AG09309 (cell line): ENCODE measurements around the gene NDE1.

ENCODE experiments used
- DNase-seq: peaks from one replicate; pipeline ENCODE4 v3.0.0-alpha.2; 2010; ENCODE audit warnings: low read depth
- H3K4me3 ChIP-seq: 2 replicates; pipeline ENCODE4 v1.5.1; 2011; ENCODE audit warnings: mild to moderate bottlenecking, low read depth, low read length, moderate library complexity; ENCODE audit not compliant: control insufficient read depth
- TF ChIP-seq, protein P1 (sequence below): IDR thresholded peaks from 2 replicates; pipeline ENCODE4 v1.5.1; 2011; ENCODE audit warnings: mild to moderate bottlenecking, low read depth, low read length, inconsistent platforms; ENCODE audit not compliant: insufficient read depth, control insufficient read depth; ENCODE audit errors: missing control alignments

Gene NDE1

DNA sequence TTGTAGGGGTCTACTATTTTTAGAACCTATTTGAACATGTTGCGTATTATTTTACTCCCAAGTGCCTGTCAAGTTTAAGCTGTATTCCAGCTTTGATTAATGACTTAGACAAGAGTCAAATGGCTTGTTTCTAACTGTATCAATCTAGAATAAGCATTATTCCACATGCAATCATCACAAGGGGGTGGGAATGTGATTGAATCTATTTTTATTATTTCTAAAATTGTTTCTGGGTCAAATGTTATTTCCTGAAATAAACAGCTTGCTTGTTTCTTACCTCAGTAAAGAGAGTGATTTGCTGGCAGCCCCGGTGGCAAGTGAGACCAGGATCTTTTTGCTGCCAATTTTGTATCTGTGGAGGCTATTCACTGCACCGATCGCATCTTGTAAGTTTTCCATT is 28.6 kb upstream of the NDE1 start:
- no peak overlapping the region for H3K4me3 ChIP-seq
- TF ChIP-seq, protein P1, sequence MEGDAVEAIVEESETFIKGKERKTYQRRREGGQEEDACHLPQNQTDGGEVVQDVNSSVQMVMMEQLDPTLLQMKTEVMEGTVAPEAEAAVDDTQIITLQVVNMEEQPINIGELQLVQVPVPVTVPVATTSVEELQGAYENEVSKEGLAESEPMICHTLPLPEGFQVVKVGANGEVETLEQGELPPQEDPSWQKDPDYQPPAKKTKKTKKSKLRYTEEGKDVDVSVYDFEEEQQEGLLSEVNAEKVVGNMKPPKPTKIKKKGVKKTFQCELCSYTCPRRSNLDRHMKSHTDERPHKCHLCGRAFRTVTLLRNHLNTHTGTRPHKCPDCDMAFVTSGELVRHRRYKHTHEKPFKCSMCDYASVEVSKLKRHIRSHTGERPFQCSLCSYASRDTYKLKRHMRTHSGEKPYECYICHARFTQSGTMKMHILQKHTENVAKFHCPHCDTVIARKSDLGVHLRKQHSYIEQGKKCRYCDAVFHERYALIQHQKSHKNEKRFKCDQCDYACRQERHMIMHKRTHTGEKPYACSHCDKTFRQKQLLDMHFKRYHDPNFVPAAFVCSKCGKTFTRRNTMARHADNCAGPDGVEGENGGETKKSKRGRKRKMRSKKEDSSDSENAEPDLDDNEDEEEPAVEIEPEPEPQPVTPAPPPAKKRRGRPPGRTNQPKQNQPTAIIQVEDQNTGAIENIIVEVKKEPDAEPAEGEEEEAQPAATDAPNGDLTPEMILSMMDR, result no peak
- DNase-seq, result no peak

DNA sequence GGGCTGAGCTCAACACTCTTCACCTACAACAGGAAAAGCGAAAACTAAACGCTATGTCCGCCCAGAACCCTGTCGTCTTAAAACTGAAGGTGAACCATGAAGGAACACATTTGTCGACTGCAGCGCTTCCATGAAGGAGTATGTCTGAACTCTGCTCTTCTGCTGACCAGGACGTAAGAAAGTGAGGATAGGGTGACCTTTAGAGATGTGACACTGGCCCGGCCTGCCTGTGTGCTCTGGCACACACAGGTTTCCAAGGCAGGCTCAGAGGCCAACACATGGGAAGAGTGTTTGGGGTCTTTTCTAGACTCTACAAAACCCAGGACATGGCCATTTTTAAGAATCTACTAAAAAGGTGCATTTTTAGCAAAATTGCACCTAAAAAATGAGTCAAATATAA is 28.2 kb upstream of the NDE1 start:
- TF ChIP-seq, protein P1, result no peak
- no peak for DNase-seq
- H3K4me3 ChIP-seq, result no peak overlapping the region

DNA sequence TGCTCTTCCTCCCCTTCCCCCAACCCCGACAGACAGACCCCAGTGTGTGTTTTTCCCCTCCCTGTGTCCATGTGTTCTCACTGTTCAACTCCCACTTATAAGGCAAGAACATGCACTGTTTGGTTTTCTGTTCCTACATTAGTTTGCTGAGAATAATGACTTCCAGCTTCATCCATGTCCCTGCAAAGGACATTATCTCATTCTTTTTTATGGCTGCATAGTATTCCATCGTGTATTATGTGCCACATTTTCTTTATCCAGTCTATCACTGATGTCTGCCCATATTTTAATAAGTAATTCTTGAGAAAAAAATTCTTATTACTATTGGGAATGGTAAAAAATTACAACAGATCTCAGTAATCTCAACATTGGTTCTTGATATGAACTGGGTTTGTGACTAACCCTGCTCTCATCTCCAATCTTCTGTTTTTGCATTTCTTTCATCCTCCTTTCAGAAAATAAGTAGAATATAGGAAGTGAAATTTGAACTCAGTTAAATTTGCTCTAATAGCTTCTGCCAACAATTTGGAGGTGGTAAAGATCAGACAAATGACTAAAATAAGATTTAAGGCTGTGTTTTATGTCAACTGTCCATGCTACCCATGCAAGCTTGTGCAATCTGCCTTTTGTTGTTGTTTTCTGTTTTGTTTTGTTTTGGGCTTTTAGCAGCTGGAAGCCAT is 18.2 kb upstream of the NDE1 start:
- H3K4me3 ChIP-seq, result no peak overlapping the region
- TF ChIP-seq, protein P1, result no peak
- no peak for DNase-seq

DNA sequence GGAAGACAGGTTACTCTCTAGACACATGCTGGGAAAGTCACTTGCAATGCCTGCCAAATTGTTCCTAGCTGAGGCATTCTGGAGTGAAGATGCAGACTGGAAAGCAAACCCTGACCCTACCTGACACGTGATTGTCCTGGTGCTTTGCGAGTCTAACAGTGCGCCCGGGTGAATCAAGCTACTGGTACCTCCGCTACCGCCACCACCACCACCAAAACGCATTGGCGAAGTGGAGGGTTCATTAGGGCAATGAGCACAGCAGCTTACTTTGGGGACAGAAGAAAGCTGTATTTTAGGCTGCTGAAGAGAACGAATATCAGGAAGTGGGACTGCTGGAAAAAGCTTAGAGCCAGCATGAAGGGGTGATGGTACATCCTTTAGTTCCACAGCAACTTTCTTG is 14.1 kb upstream of the NDE1 start:
- TF ChIP-seq, protein P1, result no peak
- no peak for DNase-seq
- no peak overlapping the region for H3K4me3 ChIP-seq

DNA sequence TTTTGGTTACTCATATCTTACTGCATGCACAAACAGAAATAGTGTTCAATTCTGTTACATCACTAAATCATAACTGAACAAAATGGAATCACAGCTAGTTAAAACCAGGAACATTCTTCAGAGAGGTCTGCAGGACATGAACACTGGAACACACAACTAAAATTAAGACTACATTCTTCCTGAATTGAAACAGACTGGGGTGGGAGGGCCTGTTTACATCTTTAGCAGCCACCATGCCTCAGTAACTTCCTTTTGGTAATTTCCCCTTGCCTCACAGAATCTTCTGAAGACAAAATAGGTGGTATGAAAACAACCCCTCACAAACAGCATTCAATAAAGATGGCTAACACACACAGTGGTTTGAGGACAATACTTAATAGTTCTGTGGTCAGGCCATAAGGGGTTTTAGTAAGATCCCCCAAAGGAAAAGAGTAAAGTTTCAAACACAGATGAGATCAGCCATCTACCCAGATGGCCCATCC is 13.6 kb upstream of the NDE1 start:
- DNase-seq, result no peak
- TF ChIP-seq, protein P1, result no peak
- H3K4me3 ChIP-seq, result no peak overlapping the region

DNA sequence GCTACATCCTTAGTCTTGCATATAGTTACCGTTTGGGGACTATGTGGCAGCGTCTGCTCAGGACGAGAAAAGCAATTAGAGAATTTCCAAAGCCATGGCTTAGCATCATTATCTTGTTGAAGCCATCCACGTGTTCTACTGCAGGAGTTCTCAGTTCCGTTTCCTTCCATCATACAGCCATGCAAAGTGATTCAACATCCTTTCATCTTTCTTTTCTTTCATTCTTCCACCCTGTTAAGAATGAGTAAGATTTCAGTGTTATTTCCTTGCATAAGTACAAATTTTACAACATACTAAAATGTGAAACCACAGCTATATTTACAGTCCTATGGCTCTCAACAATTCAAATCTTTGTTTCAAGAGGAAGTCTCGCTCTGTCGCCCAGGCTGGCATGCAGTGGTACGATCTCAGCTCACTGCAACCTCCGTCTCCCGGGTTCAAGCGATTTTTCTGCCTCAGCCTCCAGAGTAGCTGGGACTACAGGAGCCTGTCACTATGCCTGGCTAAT is 10.9 kb upstream of the NDE1 start:
- DNase-seq, result no peak
- TF ChIP-seq, protein P1, result no peak
- no peak overlapping the region for H3K4me3 ChIP-seq
